ENCODE measurements around the gene SLC3A2.

The SLC3A2 gene

GRCh38 chr11:62889126-62889483 lies 8.4 kb downstream of the SLC3A2 start:
- Histone ChIP-seq H4K20me1 (ENCODE audit: insufficient read depth) (peaks cover 13% of the 10 kb centered on the region; the same call in 1 of the 2 replicates), H3K4me2 (no peak overlapping the region), H2AFZ (ENCODE audit: low read depth) (no peak overlapping the region), H3K36me3 (ENCODE audit: insufficient read depth) (peaks cover 33% of the 10 kb centered on the region; the same call in 1 of the 2 replicates), H3K4me1 (ENCODE audit: low read depth, poor library complexity, severe bottlenecking) (peaks cover 5% of the 10 kb centered on the region), H3K79me2 (ENCODE audit: insufficient read depth, low read depth) (peaks cover 17% of the 10 kb centered on the region), H3K27me3 (ENCODE audit: insufficient read depth, low read depth) (no peaks in the 10 kb centered on the region), H3K27ac (no peak overlapping the region), H3K9ac (no peak overlapping the region), H3K4me3 (IDR thresholded peaks at IDR 0.05; ENCODE audit: insufficient read depth, low read depth, low read length) (no peak overlapping the region)
- no peak for TF ChIP-seq CTCF (conservative IDR thresholded peaks at IDR 0.05; ENCODE audit: low read depth, low read length)

GRCh38 chr11:62889484-62890437 lies 9.1 kb downstream of the SLC3A2 start:
- no peak overlapping the region for H3K4me2 ChIP-seq
- H3K9ac ChIP-seq, result no peak overlapping the region
- H3K4me3 ChIP-seq (IDR thresholded peaks at IDR 0.05; ENCODE audit: insufficient read depth, low read depth, low read length), result no peak overlapping the region
- H3K27ac ChIP-seq, result no peak overlapping the region
- peaks cover 13% of the 10 kb centered on the region; the same call in 1 of the 2 replicates for H4K20me1 ChIP-seq (ENCODE audit: insufficient read depth)
- H2AFZ ChIP-seq (ENCODE audit: low read depth), result no peak overlapping the region
- no peak for TF ChIP-seq CTCF (conservative IDR thresholded peaks at IDR 0.05; ENCODE audit: low read depth, low read length)
- H3K4me1 ChIP-seq (ENCODE audit: low read depth, poor library complexity, severe bottlenecking), result no peaks in the 10 kb centered on the region
- peaks cover 27% of the 10 kb centered on the region; the same call in 1 of the 2 replicates for H3K36me3 ChIP-seq (ENCODE audit: insufficient read depth)
- no peaks in the 10 kb centered on the region for H3K27me3 ChIP-seq (ENCODE audit: insufficient read depth, low read depth)
- H3K79me2 ChIP-seq (ENCODE audit: insufficient read depth, low read depth), result peaks cover 11% of the 10 kb centered on the region; the same call in 1 of the 2 replicates

- no peaks in the 10 kb centered on the region for H3K79me2 ChIP-seq (ENCODE audit: insufficient read depth, low read depth)
- no peaks in the 10 kb centered on the region for H3K4me1 ChIP-seq (ENCODE audit: low read depth, poor library complexity, severe bottlenecking)
- no peak overlapping the region for H2AFZ ChIP-seq (ENCODE audit: low read depth)
- TF ChIP-seq CTCF (conservative IDR thresholded peaks at IDR 0.05; ENCODE audit: low read depth, low read length), result no peak
- peaks cover 7% of the 10 kb centered on the region; the same call in 1 of the 2 replicates for H3K36me3 ChIP-seq (ENCODE audit: insufficient read depth)
- H3K4me3 ChIP-seq (IDR thresholded peaks at IDR 0.05; ENCODE audit: insufficient read depth, low read depth, low read length), result no peak overlapping the region
- H3K4me2 ChIP-seq, result no peak overlapping the region
- no peaks in the 10 kb centered on the region for H3K27me3 ChIP-seq (ENCODE audit: insufficient read depth, low read depth)
- no peaks in the 10 kb centered on the region for H4K20me1 ChIP-seq (ENCODE audit: insufficient read depth)
- H3K9ac ChIP-seq, result no peak overlapping the region
- H3K27ac ChIP-seq, result no peak overlapping the region
Measured at GRCh38 chr11:62892077-62892922, 11.6 kb downstream of the SLC3A2 start.

- no peak for TF ChIP-seq CTCF (conservative IDR thresholded peaks at IDR 0.05; ENCODE audit: low read depth, low read length)
- Histone ChIP-seq H3K4me1 (ENCODE audit: low read depth, poor library complexity, severe bottlenecking) (no peaks in the 10 kb centered on the region), H3K27ac (no peak overlapping the region), H3K9ac (no peak overlapping the region), H2AFZ (ENCODE audit: low read depth) (no peak overlapping the region), H3K4me3 (IDR thresholded peaks at IDR 0.05; ENCODE audit: insufficient read depth, low read depth, low read length) (no peak overlapping the region), H3K79me2 (ENCODE audit: insufficient read depth, low read depth) (no peaks in the 10 kb centered on the region), H3K4me2 (no peak overlapping the region), H3K27me3 (ENCODE audit: insufficient read depth, low read depth) (no peaks in the 10 kb centered on the region), H3K36me3 (ENCODE audit: insufficient read depth) (no peaks in the 10 kb centered on the region), H4K20me1 (ENCODE audit: insufficient read depth) (no peaks in the 10 kb centered on the region)
Measured at GRCh38 chr11:62895501-62895900, 14.8 kb downstream of the SLC3A2 start.
